ENCODE data around the gene AFF3. TPM values are rescaled to one million over a fixed set of nuclear protein-coding genes. Genes with fewer than 3 reads are reported as not detected.

The AFF3 gene
- total RNA-seq, 1 experiment from 2014 or later, result not detected

- no peak overlapping the region for H3K27ac ChIP-seq (ENCODE audit: low read depth, low read length, poor library complexity, severe bottlenecking)
- TF ChIP-seq, protein P1, sequence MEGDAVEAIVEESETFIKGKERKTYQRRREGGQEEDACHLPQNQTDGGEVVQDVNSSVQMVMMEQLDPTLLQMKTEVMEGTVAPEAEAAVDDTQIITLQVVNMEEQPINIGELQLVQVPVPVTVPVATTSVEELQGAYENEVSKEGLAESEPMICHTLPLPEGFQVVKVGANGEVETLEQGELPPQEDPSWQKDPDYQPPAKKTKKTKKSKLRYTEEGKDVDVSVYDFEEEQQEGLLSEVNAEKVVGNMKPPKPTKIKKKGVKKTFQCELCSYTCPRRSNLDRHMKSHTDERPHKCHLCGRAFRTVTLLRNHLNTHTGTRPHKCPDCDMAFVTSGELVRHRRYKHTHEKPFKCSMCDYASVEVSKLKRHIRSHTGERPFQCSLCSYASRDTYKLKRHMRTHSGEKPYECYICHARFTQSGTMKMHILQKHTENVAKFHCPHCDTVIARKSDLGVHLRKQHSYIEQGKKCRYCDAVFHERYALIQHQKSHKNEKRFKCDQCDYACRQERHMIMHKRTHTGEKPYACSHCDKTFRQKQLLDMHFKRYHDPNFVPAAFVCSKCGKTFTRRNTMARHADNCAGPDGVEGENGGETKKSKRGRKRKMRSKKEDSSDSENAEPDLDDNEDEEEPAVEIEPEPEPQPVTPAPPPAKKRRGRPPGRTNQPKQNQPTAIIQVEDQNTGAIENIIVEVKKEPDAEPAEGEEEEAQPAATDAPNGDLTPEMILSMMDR (conservative IDR thresholded peaks at IDR 0.05; ENCODE audit: low read depth, low read length), result no peak
- DNase-seq (ENCODE audit: low spot score), result no peak
- no TSS peak for BruUV-seq (replicated peaks)
- intact Hi-C loops (cut with micrococcal nuclease; ENCODE audit: unreplicated experiment), result no loop called here
- H3K9me3 ChIP-seq (ENCODE audit: low read depth, low read length, poor library complexity, severe bottlenecking), result no peaks in the 10 kb centered on the region
- no peak overlapping the region for H3K4me3 ChIP-seq (ENCODE audit: low read depth, low read length, poor library complexity, severe bottlenecking)
- no peaks in the 10 kb centered on the region for H3K27me3 ChIP-seq (replicated peaks; ENCODE audit: insufficient read depth, low read depth, low read length, poor library complexity)
- H3K4me1 ChIP-seq (ENCODE audit: insufficient read depth, low read length, poor library complexity, severe bottlenecking), result no peaks in the 10 kb centered on the region
- CTCF ChIA-PET, result no interaction called here
- no peaks in the 10 kb centered on the region for H3K36me3 ChIP-seq (ENCODE audit: insufficient read depth, low read length, poor library complexity, severe bottlenecking)
- POLR2A ChIA-PET (ENCODE audit: low non-redundant PET), result no interaction called here
Measured at GRCh38 chr2:99631700-99632099, 510.7 kb downstream of the AFF3 start.

DNA sequence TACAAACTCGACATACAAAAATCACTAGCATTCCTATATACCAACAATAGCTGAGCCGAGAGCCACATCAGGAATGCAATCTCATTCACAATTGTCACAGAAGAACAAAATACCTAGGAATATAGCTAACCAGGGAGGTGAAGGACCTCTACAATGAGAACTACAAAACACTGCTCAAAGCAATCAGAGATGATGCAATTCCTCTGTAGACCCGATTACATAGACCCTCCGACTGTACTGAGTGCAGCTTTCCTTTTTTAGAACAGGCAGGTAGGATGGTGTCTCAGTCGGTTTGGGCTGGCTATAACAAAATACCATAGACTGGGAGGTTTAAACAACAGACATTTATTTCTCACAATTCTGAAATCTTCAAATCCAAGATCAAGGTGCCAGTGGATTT, 513.1 kb downstream of the AFF3 start:
- H3K36me3 ChIP-seq (ENCODE audit: insufficient read depth, low read length, poor library complexity, severe bottlenecking), result no peaks in the 10 kb centered on the region
- intact Hi-C loops (cut with micrococcal nuclease; ENCODE audit: unreplicated experiment), result no loop called here

GRCh38 chr2:99626158-99626557, 516.2 kb downstream of the AFF3 start:
- POLR2A ChIA-PET (ENCODE audit: low non-redundant PET), result no interaction called here
- no peak for DNase-seq (ENCODE audit: low spot score)

More for the DNA sequence above, 513.1 kb downstream of the AFF3 start:
- Histone ChIP-seq H3K9me3 (ENCODE audit: low read depth, low read length, poor library complexity, severe bottlenecking) (no peaks in the 10 kb centered on the region), H3K4me3 (ENCODE audit: low read depth, low read length, poor library complexity, severe bottlenecking) (no peak overlapping the region), H3K27ac (ENCODE audit: low read depth, low read length, poor library complexity, severe bottlenecking) (no peak overlapping the region), H3K27me3 (replicated peaks; ENCODE audit: insufficient read depth, low read depth, low read length, poor library complexity) (peaks cover 18% of the 10 kb centered on the region), H3K4me1 (ENCODE audit: insufficient read depth, low read length, poor library complexity, severe bottlenecking) (no peaks in the 10 kb centered on the region)
- POLR2A ChIA-PET (ENCODE audit: low non-redundant PET), result no interaction called here
- TF ChIP-seq EZH2 (IDR thresholded peaks at IDR 0.05; ENCODE audit: borderline replicate concordance, low read depth, low read length, poor library complexity, severe bottlenecking), result no peak
- TF ChIP-seq, protein P1 (conservative IDR thresholded peaks at IDR 0.05; ENCODE audit: low read depth, low read length), result no peak
- BruUV-seq (replicated peaks), result no TSS peak
- DNase-seq (ENCODE audit: low spot score), result no peak
- CTCF ChIA-PET, result no interaction called here

More at GRCh38 chr2:99626158-99626557, 516.2 kb downstream of the AFF3 start:
- no peaks in the 10 kb centered on the region for H3K4me1 ChIP-seq (ENCODE audit: insufficient read depth, low read length, poor library complexity, severe bottlenecking)
- BruUV-seq (replicated peaks), result no TSS peak
- H3K27ac ChIP-seq (ENCODE audit: low read depth, low read length, poor library complexity, severe bottlenecking), result no peak overlapping the region
- intact Hi-C loops (cut with micrococcal nuclease; ENCODE audit: unreplicated experiment), result no loop called here
- TF ChIP-seq, protein P1 (conservative IDR thresholded peaks at IDR 0.05; ENCODE audit: low read depth, low read length), result no peak
- no peak for TF ChIP-seq EZH2 (IDR thresholded peaks at IDR 0.05; ENCODE audit: borderline replicate concordance, low read depth, low read length, poor library complexity, severe bottlenecking)
- H3K27me3 ChIP-seq (replicated peaks; ENCODE audit: insufficient read depth, low read depth, low read length, poor library complexity), result peaks cover 24% of the 10 kb centered on the region
- H3K36me3 ChIP-seq (ENCODE audit: insufficient read depth, low read length, poor library complexity, severe bottlenecking), result no peaks in the 10 kb centered on the region
- CTCF ChIA-PET, result no interaction called here
- H3K4me3 ChIP-seq (ENCODE audit: low read depth, low read length, poor library complexity, severe bottlenecking), result no peak overlapping the region
- no peaks in the 10 kb centered on the region for H3K9me3 ChIP-seq (ENCODE audit: low read depth, low read length, poor library complexity, severe bottlenecking)

Data from A673 (cell line).